MM.1S (cell line): ENCODE results near the gene FAM110A.

ENCODE experiments used
- CTCF ChIP-seq: fragments of 300-600 bp; sonication (generic); IDR thresholded peaks from 2 replicates; pipeline ENCODE4 v1.5.1; 2016; ENCODE audit warnings: antibody characterized with exemption, low read length, mixed read lengths
- EZH2 ChIP-seq: fragments of 300-600 bp; sonication (generic); optimal IDR thresholded peaks from 2 replicates; pipeline ENCODE3; 2017; ENCODE audit warnings: low read depth, mild to moderate bottlenecking, antibody characterized with exemption, low read length, mixed read lengths
- EZH2phosphoT487 ChIP-seq: fragments of 300-600 bp; sonication (generic); IDR thresholded peaks from 2 replicates; pipeline ENCODE4 v1.6.1; 2018; ENCODE audit warnings: antibody characterized with exemption, low read length

GRCh38 chr20:873875-874607 lies 40.5 kb downstream of the FAM110A start:
- no peak for TF ChIP-seq EZH2
- TF ChIP-seq CTCF: no peak
- no peak for TF ChIP-seq EZH2phosphoT487
